Liver (tissue), 3 donors: ENCODE data around the gene CYTL1.

Source experiments
- ATF3 ChIP-seq: IDR thresholded peaks from 2 replicates; pipeline ENCODE4 v1.6.1; 2016; ENCODE audit warnings: antibody characterized with exemption
- CTCF ChIP-seq: fragments of 150-350 bp; IDR thresholded peaks from 2 replicates; pipeline ENCODE4 v1.5.1; 2017; ENCODE audit warnings: improper control_type of control experiment, low read depth, low read length; ENCODE audit not compliant: missing input control
- JUND ChIP-seq, 2 donors: IDR thresholded peaks; 2 replicates each; pipeline ENCODE4 v1.6.1; 2016; ENCODE audit warnings: antibody characterized with exemption in 2 of 2
- MAX ChIP-seq: IDR thresholded peaks from 2 replicates; pipeline ENCODE4 v1.6.1; 2016; ENCODE audit warnings: antibody characterized with exemption
- REST ChIP-seq: IDR thresholded peaks from 2 replicates; pipeline ENCODE4 v1.6.1; 2016; ENCODE audit warnings: antibody characterized with exemption, mild to moderate bottlenecking
- SP1 ChIP-seq: IDR thresholded peaks from 2 replicates; pipeline ENCODE4 v1.6.1; 2018; ENCODE audit warnings: antibody characterized with exemption, mild to moderate bottlenecking
- TAF1 ChIP-seq: conservative IDR thresholded peaks from 2 replicates; pipeline ENCODE4 v1.6.1; 2016; ENCODE audit warnings: antibody characterized with exemption, mild to moderate bottlenecking
- YY1 ChIP-seq: IDR thresholded peaks from 2 replicates; pipeline ENCODE4 v1.6.1; 2016; ENCODE audit warnings: antibody characterized with exemption, mild to moderate bottlenecking
- ZBTB33 ChIP-seq: IDR thresholded peaks from 2 replicates; pipeline ENCODE4 v1.6.1; 2016; ENCODE audit warnings: antibody characterized with exemption
- donor health status: healthy.
- donor health status: healthy.

GRCh38 chr4:5045097-5045496 is 25.8 kb upstream of the CYTL1 start:
- TF ChIP-seq CTCF, result no peak
- no peak for TF ChIP-seq MAX
- TF ChIP-seq TAF1, result no peak
- no peak for TF ChIP-seq JUND (IDR thresholded peaks at IDR 0.05)
- no peak for TF ChIP-seq SP1
- no peak for TF ChIP-seq ZBTB33
- no peak for TF ChIP-seq ATF3
- TF ChIP-seq YY1, result no peak
- TF ChIP-seq REST, result no peak
